Fibroblast of lung (primary cell): Measurements from ENCODE around the gene XPNPEP3.

Experiments used
- CTCF ChIP-seq, 2 donors: IDR thresholded peaks in 1 of 2; conservative IDR thresholded peaks in 1 of 2; 1 replicate in 1 of 2; 2 replicates in 1 of 2; pipeline ENCODE4 v1.5.1; 2011 to 2012; ENCODE audit warnings: low read length in 2 of 2, control low read depth in 1 of 2, inconsistent platforms in 1 of 2, low read depth in 1 of 2, mild to moderate bottlenecking in 1 of 2
- EZH2 ChIP-seq: IDR thresholded peaks from 2 replicates; pipeline ENCODE4 v1.5.1; 2012; ENCODE audit warnings: low read length, control low read depth, mild to moderate bottlenecking; ENCODE audit errors: missing control alignments

GRCh38 chr22:40919446-40919845 lies 62.5 kb downstream of the XPNPEP3 start:
- TF ChIP-seq CTCF (conservative IDR thresholded peaks at IDR 0.05 in 1 of 2, IDR thresholded peaks at IDR 0.05 in 1 of 2; ENCODE audit: low read depth in 1 of 2, low read length in 2 of 2) (no peak), EZH2 (no peak)
